Measurements from ENCODE around the gene EID1.

Gene EID1

GRCh38 chr15:48868536-48868935 is 9.4 kb upstream of the EID1 start:
- TF ChIP-seq EZH2phosphoT487 (conservative IDR thresholded peaks at IDR 0.05; ENCODE audit: low read length) (no peak), CTCF (IDR thresholded peaks at IDR 0.05; ENCODE audit: insufficient read depth, low read length, poor library complexity, severe bottlenecking) (no peak)
- Histone ChIP-seq H3F3A (ENCODE audit: insufficient read depth) (no peaks in the 10 kb centered on the region), H3K27me3 (ENCODE audit: low read length) (no peaks in the 10 kb centered on the region), H3K9me2 (replicated peaks; ENCODE audit: insufficient read depth, low read length) (no peaks in the 10 kb centered on the region), H3K79me2 (ENCODE audit: insufficient read depth, low read length) (no peaks in the 10 kb centered on the region), H3K4me2 (ENCODE audit: low read depth, low read length, poor library complexity, severe bottlenecking) (no peak overlapping the region), H3K36me3 (ENCODE audit: low read length) (no peaks in the 10 kb centered on the region), H3K27ac (ENCODE audit: low read depth, low read length) (no peak overlapping the region), H3K4me3 (ENCODE audit: insufficient read depth, low read length, poor library complexity, severe bottlenecking) (no peak overlapping the region), H3K9me3 (ENCODE audit: insufficient read depth, low read length) (no peaks in the 10 kb centered on the region), H2AFZ (ENCODE audit: low read depth, low read length, severe bottlenecking) (no peak overlapping the region), H3K9ac (ENCODE audit: low read length) (no peak overlapping the region), H4K20me1 (ENCODE audit: low read depth, low read length) (no peaks in the 10 kb centered on the region)

- H3K4me3 ChIP-seq (ENCODE audit: insufficient read depth, low read length, poor library complexity, severe bottlenecking) = no peak overlapping the region
- no peaks in the 10 kb centered on the region for H3K9me2 ChIP-seq (replicated peaks; ENCODE audit: insufficient read depth, low read length)
- no peaks in the 10 kb centered on the region for H3K27me3 ChIP-seq (ENCODE audit: low read length)
- no peak overlapping the region for H2AFZ ChIP-seq (ENCODE audit: low read depth, low read length, severe bottlenecking)
- no peak overlapping the region for H3K27ac ChIP-seq (ENCODE audit: low read depth, low read length)
- H3K36me3 ChIP-seq (ENCODE audit: low read length) = no peaks in the 10 kb centered on the region
- no peak overlapping the region for H3K9ac ChIP-seq (ENCODE audit: low read length)
- no peaks in the 10 kb centered on the region for H3K79me2 ChIP-seq (ENCODE audit: insufficient read depth, low read length)
- no peaks in the 10 kb centered on the region for H3K9me3 ChIP-seq (ENCODE audit: insufficient read depth, low read length)
- no peaks in the 10 kb centered on the region for H4K20me1 ChIP-seq (ENCODE audit: low read depth, low read length)
- TF ChIP-seq EZH2phosphoT487 (conservative IDR thresholded peaks at IDR 0.05; ENCODE audit: low read length) = no peak
- TF ChIP-seq CTCF (IDR thresholded peaks at IDR 0.05; ENCODE audit: insufficient read depth, low read length, poor library complexity, severe bottlenecking) = no peak
- H3K4me2 ChIP-seq (ENCODE audit: low read depth, low read length, poor library complexity, severe bottlenecking) = no peak overlapping the region
- H3F3A ChIP-seq (ENCODE audit: insufficient read depth) = no peaks in the 10 kb centered on the region
Measured at GRCh38 chr15:48869966-48870365, 8.0 kb upstream of the EID1 start.

- Histone ChIP-seq H3K27me3 (ENCODE audit: low read length) (no peaks in the 10 kb centered on the region), H3K4me3 (ENCODE audit: insufficient read depth, low read length, poor library complexity, severe bottlenecking) (no peak overlapping the region), H4K20me1 (ENCODE audit: low read depth, low read length) (no peaks in the 10 kb centered on the region), H3F3A (ENCODE audit: insufficient read depth) (no peaks in the 10 kb centered on the region), H3K36me3 (ENCODE audit: low read length) (no peaks in the 10 kb centered on the region), H3K27ac (ENCODE audit: low read depth, low read length) (no peak overlapping the region), H3K9me3 (ENCODE audit: insufficient read depth, low read length) (no peaks in the 10 kb centered on the region), H2AFZ (ENCODE audit: low read depth, low read length, severe bottlenecking) (no peak overlapping the region), H3K79me2 (ENCODE audit: insufficient read depth, low read length) (no peaks in the 10 kb centered on the region), H3K4me2 (ENCODE audit: low read depth, low read length, poor library complexity, severe bottlenecking) (no peak overlapping the region), H3K9me2 (replicated peaks; ENCODE audit: insufficient read depth, low read length) (no peaks in the 10 kb centered on the region), H3K9ac (ENCODE audit: low read length) (no peak overlapping the region)
- TF ChIP-seq EZH2phosphoT487 (conservative IDR thresholded peaks at IDR 0.05; ENCODE audit: low read length) (no peak), CTCF (IDR thresholded peaks at IDR 0.05; ENCODE audit: insufficient read depth, low read length, poor library complexity, severe bottlenecking) (no peak)
Measured at GRCh38 chr15:48871542-48871941, 6.4 kb upstream of the EID1 start.

- Histone ChIP-seq H3F3A (ENCODE audit: insufficient read depth) (no peaks in the 10 kb centered on the region), H3K4me2 (ENCODE audit: low read depth, low read length, poor library complexity, severe bottlenecking) (no peak overlapping the region), H2AFZ (ENCODE audit: low read depth, low read length, severe bottlenecking) (no peak overlapping the region), H3K4me3 (ENCODE audit: insufficient read depth, low read length, poor library complexity, severe bottlenecking) (no peak overlapping the region), H3K27ac (ENCODE audit: low read depth, low read length) (no peak overlapping the region), H3K79me2 (ENCODE audit: insufficient read depth, low read length) (no peaks in the 10 kb centered on the region), H3K9ac (ENCODE audit: low read length) (no peak overlapping the region), H3K27me3 (ENCODE audit: low read length) (no peaks in the 10 kb centered on the region), H3K9me2 (replicated peaks; ENCODE audit: insufficient read depth, low read length) (no peaks in the 10 kb centered on the region), H4K20me1 (ENCODE audit: low read depth, low read length) (no peaks in the 10 kb centered on the region), H3K9me3 (ENCODE audit: insufficient read depth, low read length) (no peaks in the 10 kb centered on the region), H3K36me3 (ENCODE audit: low read length) (no peaks in the 10 kb centered on the region)
- no peak for TF ChIP-seq EZH2phosphoT487 (conservative IDR thresholded peaks at IDR 0.05; ENCODE audit: low read length)
- TF ChIP-seq CTCF (IDR thresholded peaks at IDR 0.05; ENCODE audit: insufficient read depth, low read length, poor library complexity, severe bottlenecking) = no peak
Measured at GRCh38 chr15:48872632-48873031, 5.3 kb upstream of the EID1 start.

Data from SU-DHL-6 (cell line).